Forelimb muscle (tissue), 1 donor: Measurements from ENCODE around the gene PPP1R9B. TPM values are rescaled to one million over a fixed set of nuclear protein-coding genes. Genes with fewer than 3 reads are reported as not detected.

Source experiments
- DNase-seq: peaks from one replicate; pipeline ENCODE4 v3.0.0-alpha.2; 2013; ENCODE audit warnings: low read depth
- polyA plus RNA-seq: library from polyadenylated mRNA; unstranded; fragments of 120-200 nt; gene quantifications from one replicate; pipeline ENCODE4 v1.2.1, GENCODE V29; 2013; ENCODE audit not compliant: insufficient read length

Gene PPP1R9B
- polyA plus RNA-seq, 1 donor: 40.7 TPM

DNA sequence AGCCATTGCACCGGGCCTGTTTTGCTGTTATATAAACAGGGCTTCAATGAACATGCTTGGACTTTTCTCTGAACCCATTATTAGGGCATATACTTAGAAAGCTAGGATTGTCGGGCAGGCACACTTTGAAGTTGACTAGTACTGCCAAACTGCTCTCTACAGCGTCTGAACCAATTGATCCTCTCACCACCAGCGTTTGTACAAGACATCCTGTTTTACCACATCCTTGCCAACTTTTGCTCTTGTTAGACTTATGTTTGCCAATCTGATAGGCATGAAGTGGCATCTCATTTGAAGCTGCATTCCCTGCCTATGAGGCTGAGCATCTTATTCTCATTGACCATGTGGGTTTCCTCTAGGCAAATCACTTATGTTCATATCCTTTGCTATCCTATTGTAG is 7.4 kb upstream of the PPP1R9B start:
- no peak for DNase-seq

DNA sequence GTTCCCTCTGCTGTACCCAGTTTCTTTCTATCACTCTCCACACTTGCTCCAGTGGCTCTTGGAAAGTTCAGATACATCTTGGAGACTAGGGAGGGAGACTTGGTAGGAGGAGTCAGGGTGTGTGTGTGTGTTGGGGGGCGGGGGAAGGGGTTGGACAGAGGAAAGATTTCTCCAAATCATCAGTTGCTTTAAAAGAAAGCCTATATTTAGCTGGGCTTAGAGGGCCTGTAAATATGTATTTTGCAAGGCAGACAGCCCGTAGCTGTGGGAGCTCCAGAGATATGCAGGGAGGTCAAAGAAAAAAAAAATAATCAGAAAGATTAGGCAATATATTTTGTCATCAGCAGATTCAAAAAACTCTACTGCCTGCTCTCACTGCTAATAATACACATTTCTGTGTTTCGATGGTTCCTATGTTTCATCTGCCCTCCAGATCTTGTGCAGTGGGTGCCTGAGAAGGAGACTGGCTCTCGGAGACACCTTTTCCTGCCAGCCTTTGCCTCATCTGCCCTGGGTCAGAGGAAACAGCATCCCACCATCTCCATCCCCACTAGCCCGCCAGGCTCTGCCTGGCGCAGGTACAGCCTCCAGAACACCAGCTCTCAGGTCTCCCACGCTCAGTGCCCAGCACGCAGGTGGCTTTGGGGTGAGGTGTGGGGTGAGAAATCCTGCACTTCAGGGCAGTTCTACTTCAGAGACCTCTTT is 4.8 kb upstream of the PPP1R9B start:
- no peak for DNase-seq

DNA sequence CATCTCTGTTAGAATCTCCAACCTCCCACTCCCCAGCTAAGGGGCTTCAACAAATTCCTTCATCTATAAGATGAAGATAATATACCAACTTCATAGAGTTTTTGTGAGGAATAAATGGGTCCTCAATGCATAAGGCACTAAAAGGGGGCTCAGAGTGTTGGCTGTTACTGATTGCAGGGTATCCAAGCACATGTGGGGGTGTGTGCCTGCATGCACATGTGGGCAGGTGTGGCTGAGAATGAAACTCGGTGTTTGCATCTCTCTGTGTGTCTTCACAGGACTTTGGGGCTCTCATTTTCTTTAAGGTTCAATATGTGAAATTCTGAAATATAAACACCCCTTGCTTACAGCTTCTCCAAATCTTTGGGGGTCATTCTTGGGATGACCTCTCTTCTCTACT is 4.1 kb upstream of the PPP1R9B start:
- no peak for DNase-seq

DNA sequence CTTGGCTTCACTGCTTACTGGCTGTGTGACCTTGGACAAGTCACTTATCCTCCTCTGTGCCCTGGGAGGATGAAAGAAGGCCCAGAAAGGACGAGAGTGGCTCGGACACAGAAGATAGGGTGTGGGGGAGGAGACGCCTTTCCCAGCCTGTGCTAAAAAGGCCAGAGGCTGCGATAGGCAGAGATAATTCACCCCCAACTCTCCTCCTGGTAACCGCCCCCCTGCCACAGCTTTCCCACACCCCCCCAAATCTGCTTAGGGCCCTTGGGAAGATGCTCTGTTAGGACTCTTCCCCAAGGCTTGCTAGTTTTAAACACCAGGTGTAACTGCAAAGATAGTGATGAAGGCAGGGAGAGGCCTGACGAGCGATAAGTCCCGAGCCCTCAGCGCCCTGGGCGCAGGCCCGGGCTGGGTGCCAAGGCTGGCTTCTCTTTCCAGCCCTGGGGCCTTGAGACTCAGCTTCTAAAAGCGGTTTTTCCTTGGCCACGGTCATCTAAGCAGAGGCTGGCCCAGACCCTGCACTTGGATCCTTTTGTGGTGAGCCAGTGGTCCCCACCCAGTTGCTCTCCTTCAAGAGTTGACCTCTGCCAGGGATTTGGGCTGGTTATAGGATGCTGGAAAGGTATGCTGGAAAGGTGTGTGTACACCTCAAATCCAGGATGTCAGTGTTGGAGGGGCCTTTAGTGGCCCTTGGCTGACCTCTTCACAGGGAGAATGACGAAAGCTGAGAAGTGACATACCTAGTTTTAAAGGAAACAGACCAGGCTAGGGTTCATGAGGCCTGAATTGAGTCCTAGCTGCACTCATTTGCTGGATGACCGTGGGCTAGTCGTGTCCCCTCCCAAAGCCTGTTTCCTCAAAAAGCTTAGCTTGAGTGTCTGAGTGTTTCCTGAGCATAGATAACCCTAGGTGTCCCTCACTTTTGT is 3.4 kb upstream of the PPP1R9B start:
- no peak for DNase-seq

DNA sequence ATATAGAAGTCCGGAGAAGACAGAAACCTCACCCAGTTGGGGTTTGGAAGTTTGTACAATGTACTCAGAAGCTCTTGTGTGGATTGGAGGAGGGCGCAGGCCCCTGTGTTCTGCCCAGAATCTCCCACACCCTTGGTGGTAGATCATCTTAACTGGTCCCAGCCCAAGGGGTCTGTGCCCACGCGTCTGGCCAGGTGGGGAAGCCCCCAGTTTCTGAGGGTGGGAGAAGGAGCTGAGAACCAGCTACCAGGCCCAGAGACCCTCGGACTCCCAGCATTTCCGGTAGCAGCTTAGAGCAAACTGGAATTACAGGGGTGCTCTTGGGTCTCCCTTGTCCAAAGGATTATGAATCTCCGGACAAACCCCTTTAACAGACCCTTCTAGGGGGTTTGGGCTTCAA is 2.3 kb upstream of the PPP1R9B start:
- DNase-seq: no peak

DNA sequence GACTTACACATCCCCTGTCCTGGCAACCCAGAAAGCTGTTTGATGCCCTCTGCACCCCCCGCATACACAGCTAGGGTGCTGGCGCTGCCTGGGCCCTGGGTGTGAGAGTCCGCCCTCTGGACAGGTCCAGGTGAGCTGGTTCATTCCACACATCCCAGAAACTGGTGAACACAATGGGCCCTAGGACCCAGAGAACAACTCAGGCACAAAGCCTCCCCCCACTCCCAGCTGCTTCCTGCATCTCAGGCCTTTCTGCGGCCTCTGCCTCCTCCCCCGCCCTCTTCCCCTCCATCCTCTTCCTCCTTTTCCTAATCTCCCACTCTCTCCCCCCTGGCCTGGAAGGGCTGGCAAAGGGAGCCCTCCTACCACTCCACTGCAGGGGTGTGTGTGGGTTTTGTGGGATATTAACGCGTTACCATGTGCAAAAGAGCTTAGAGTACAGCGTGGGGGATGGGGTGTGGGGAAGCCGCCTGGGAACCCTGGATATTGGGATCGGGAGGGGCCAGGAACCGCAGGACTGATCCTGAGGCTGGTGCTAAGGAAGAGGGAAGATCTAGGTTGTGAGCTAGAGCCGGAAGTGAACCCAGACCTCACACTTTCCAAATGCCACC is 1.6 kb upstream of the PPP1R9B start:
- peak; percentile 87 for DNase-seq

DNA sequence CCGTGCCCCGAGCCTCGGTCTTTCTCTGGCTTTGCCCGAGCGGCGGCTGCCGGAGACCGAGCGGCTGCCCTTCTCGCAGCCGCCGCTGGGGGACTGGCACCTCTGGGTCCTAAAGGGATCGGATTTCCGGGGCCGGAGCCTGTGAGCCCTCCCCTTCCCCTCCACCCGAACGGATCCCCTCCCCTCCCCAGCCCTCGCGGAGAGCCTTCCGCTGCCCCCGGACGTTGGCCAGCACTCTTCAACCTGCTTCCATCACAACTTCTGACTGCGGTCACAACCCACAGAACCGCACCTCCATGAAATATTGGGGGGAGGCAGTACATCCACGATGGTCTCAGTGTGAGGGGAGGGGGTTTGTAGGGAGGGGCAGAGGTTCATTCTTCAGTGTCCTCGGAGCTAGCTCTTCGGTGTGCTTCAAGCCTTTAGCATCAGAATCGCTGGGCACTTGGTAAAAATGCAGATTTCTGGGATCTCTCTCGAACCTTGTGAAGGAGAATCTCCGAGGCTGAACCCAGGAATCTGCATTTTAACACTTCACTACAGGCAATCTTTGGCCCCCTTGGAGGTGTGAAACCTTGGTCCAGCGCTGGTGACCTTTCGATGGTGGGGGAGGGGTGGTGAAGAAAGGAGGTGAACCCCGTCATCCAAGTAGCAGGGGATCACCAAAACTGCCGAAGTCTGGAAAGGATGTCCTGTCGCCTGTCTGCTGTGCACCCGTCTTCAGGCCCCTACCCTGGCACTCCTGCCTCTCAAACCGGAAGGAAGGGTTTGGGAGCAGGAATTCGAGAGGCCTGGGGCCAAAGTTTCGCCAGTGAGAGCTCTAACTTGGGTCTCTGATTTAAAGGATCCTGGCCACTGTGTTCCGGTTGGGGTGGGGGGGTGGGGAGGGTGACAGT is 812 bp upstream of the PPP1R9B start:
- DNase-seq: no peak

DNA sequence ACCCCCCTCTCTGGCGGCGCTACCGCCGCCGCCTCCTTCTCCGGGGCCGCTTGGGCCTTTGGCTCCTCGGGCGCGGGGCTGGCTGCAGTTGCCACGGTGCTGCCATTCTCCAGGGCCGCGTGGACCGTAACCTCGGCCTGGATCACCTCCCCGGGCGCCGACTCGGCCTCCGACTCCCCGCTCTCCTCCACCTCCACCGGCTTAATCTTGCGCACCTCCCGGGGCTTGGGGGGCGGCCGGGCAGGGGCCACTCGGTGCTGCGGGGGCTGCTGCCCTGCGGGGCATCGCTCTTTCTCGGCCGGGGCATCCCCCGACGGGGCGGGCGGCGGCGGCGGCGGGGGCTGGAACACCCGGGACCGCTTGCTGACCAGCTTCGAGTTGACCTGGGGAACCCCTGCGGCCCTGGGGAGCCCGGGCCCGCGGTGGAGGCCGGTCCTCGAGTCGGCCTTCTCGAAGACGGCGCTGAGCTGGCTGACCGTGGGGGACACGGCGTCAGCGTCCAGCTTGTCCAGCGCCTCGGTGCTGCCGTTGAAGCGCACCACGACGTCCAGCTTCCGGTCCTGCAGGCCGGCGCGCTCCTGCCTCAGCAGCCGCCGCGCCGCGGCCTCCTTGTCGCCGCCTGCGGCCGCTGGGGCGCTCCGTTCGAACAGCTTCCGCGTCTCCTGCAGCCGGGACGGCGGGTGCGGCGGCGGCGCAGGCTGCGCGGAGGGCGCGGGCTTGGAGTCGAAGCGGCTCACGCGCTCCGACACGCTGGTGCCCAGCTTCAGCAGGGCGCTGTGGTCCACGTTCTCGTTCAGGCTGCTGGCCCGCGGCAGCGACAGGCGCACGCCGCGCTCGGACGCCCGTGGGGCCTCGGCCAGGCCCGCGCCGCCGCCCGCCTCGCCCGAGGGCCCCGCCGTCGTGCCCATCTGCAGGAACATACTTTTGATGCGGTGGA is 792 bp downstream of the PPP1R9B start:
- DNase-seq: no peak

DNA sequence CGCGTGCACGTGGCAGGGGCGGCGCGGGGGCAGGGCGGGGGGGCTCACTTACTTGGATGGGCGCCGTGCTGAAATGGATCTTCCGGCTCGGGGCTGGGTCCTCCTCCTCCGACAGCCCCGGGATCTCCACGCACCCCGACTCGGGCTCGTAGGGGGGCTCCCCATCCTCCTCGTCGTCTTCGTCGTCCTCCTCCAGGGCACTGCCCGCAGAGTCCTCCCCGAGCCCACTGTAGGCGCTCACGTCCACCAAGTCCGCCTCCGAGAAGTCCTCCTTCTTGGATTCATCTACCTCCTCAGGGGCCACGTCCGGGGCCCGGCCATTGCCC is 1.4 kb downstream of the PPP1R9B start:
- no peak for DNase-seq

DNA sequence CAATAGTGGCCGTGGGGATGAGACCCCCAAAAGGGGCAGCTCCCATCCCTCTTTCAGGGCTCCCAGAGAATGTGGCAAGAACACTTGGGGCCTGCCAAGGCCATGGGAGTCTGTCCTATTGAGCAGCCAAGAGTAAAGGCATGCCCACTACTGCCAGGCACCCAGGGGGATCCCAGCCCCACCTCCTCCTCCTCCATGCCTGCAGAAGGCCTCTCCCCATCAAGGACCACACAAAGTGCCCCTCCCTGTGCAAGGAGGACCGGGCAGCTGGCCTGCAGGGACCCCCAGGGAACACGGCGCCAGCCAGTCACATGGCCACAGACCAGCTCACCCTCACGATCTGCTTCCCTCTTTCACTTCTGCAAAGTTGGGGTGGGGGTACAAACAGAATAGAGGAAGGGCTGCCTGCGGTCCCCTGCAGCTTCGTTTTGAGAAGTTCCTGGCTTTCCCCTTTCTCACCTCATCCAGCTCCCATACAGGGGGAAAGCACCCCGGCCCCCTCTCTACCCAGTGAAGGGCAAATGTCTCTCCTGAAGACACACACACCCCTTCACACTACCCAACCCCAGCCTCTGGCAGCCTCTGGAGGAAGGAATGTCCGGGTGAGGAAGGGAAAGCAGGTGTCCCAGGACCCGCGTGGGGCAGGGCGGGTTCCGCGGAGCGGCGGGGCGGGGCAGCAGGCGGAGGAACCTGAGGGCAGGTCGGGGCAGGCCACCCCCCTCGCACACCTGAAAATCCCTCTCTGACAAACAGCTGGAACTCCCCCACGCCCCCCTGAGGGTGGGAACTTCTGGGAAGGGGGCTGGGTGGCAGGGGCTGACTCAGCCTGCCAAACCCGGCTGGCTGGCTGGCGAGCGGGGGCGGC is 2.0 kb downstream of the PPP1R9B start:
- DNase-seq: no peak

DNA sequence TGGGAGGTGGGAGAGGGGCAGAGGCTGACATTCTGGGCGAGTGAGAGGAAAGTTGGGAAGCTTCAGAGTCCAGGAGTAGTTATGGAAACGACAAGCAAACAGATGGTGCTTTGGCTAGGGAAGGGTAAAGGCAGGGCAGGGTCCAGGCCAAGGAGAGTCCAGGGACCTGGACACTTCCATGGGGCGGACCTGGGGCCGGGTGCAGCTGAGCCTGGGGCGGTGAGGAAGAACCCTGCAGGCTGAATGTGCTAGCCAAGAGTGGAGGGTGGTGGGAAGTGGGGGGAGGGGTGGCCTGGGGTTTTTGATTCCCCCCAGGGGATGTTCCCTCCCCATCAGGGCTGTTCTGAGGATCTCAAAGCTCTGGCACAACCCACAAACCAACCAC is 2.6 kb downstream of the PPP1R9B start:
- no peak for DNase-seq

DNA sequence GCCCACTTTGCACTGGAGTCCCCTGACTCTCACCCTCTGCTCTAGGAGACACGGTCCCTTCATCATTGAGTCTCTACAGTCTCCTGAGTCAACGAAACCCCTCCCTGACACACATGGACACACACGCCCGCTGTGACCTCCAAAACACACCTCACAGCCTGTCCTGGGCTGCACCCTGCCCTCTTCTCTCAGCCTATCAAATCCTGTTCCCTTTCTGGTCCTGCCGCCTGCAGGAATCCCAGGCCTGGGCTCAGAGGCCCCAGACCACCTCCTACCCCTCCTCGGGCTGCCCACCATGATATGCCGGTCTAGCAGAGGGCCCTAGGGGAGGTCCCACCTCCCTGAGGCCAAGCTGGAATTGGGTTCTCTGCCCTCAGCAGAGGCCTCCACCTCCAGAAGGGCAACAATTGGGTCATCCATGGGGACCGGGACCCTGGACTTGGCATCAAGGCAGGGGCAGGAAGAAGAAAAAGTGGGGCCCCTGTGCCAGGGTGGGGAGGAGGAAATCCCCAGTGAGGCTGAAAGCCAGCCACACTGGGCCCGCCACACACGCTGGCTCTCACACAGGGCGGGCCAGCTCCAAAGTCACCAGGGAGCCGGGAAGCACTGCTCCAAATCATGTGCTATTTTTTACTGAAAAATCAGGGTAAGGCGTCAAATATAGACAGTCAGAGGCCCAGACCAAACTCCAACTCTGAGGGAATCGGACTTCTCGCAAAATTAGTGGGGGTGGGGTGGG is 3.4 kb downstream of the PPP1R9B start:
- DNase-seq: no peak

DNA sequence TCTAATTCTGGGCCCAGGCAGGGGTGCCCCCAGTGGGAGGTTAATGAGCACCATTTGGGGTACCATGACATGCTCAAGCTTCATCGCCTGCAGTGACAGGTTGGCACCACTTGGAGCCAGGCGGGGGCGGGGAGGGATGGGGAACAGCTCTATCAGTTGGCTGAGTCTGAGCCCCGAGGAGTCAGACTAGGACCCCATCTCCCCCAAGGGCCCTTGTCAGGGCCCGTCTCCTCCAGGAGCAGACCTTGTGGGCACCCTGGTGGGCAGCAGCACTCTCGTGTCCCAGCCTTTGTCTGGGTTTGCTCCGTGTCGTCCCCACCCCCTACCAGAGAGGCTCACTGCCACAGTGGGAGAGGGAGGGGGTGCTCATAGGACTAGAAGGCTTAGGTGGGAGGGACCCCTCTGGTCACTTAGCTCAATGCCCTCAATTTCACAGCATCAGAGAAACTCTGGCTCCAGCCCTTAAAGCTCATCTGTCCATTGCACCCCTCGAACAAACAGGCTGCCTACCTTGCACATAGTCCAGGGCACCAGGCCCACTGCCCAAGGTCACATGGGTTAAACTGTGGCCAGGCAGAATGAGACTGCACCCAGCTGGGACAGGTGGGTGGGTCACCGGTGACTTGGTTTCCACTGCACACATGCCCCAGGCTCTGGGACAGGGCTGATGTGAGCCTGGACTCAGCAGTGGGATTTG is 4.1 kb downstream of the PPP1R9B start:
- no peak for DNase-seq

DNA sequence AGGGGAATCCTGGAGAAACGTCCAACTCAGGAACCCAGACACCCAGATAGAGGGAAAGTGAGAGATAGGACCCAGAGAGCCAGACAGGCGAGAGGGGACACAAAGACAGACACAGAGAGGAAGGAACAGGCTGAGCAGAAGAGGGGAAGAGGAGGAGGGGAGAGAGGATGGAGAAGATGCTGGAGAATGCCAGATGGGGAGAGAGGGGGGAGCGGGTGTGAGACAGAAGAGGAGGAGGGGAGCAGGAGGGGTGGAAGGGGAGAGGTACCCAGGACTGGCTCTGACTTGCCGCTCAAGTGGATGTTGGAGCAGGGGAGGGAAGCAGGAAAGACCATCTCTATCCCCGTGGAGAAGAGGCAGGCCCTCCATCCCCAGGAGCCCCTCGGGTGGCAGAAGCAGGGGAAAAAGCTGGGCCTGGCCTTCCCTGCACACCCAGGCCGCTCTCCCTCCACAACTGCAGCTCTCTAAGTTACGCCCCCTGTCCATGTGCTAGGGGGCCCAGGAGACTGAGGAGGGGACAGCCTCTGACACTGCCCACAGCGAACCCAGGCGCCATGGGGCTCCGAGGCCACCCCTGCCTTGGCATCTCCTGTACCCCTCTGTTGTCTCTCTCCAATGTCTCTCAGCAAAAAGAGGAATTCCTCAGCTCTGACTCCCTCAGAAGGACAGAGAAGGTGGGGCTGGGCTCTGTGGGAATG is 4.8 kb downstream of the PPP1R9B start:
- no peak for DNase-seq

DNA sequence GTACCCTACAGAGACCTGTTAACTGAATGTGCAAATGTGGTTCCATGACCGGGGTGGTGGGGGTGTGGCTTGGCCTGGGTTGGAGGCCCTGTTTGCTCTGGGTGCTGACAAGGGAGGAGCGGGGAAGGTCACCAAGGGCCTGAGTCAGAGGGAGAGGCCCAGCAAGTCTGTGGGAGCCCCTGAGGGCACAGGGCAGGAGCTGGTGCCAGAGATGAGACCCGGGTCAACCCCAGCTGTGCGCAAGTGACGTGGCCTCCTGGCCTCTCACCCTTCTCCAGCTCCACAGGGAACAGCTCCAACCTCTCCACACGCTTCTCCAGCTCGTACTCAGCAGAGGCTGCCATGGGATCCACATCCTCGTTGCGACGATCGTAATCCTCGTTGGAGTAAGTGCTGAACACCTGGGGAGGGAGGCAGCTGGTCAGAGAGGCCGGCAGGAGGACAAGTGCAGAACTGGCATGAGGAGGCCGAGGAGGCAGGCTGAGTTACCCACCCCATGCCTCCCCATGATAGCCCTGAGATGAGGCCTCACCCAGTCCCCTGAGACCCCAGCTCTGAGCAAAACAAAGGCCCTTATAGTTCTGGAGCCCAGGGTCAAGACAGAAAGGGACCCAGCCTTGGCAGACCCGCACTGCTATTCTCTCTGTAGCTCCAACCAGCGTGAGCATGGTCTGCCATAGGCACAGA is 5.5 kb downstream of the PPP1R9B start:
- no peak for DNase-seq

DNA sequence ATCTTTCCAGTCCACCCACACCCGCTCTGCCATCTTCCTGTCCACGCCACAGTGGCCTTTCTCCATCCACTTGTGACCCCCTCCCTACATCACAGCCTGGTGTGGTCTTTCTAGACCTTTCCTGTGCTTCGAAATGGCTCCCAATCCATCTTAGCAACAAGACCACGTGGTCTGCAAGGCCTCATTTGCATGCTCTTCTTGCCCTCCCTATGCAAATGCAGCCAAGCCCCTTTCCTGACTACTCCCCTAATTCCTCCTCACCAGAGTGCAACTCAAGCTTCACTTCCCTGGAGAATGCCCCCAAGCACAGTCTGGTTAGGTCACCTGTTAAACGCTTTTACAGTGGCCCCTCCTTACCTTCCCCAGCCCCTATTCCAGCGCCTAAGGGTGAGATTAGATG is 6.1 kb downstream of the PPP1R9B start:
- DNase-seq: no peak
